GM19324 (cell line): ENCODE measurements around the gene ANO7.

Source experiments
- ATAC-seq: cut with Tn5 transposase; IDR thresholded peaks from one replicate; pipeline ENCODE4 v1.9.1; 2021; ENCODE audit warnings: mild to moderate bottlenecking, moderate library complexity; ENCODE audit not compliant: unreplicated experiment, low FRiP score

The ANO7 gene

GRCh38 chr2:241239552-241240202 lies 51.2 kb downstream of the ANO7 start:
- no peak for ATAC-seq

DNA sequence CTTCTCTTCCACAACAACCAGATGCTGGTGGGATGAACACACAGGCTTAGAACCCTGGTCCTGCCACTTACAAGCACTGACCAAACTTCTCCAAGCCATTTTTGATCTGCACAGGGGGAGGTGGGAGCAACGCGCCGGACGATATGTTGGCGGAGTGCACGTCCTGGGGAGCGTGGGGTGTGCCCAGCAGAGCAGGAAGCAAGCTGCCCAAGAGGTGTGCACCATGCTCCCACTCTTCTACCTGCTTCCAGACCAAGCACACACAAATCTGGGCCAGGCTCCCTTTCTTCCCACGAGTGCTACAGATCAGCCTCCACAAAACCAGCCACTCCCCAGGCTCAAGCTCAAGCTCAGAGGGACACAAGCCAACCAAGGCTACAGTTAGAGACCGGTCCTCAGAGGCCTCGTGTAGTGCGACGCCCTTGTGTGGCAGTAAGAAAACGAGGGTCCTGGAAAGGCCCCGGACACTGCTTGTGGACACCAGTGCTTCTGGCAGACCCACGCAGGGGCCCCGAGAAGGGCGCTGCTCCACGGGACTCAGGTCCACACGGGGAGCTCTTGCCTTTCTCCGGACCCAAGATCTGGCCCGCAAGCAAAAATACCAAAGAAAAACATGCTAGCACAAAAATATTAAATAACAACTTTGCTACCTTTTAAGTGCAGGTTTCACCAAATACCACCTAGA lies 52.0 kb downstream of the ANO7 start:
- no peak for ATAC-seq

- no peak for ATAC-seq
Observed at GRCh38 chr2:241241669-241242068, 53.2 kb downstream of the ANO7 start.

- no peak for ATAC-seq
Observed at GRCh38 chr2:241242306-241242705, 53.8 kb downstream of the ANO7 start.

DNA sequence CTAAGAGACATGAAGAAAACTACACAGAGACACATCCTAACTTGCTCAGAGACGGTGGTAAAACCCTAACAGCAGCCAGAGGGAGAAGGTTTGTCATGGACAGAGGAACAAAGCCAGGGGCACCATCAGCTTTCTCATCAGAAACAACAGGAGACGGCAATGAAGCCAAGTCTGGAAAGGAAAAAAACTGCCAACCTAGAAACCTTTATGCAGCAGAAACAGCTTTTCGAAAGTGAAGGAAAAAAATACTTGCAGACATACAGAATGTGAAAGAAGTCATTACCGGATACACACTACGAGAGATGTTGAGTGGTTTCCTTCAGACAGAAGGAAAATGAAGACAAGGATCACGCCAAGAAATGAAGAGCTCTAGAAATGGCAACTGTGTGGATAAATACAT lies 55.9 kb downstream of the ANO7 start:
- ATAC-seq: no peak

- no peak for ATAC-seq
Observed at GRCh38 chr2:241248289-241248688, 59.8 kb downstream of the ANO7 start.

- ATAC-seq: no peak
Observed at GRCh38 chr2:241248897-241249296, 60.4 kb downstream of the ANO7 start.

- ATAC-seq: no peak
Observed at GRCh38 chr2:241249654-241250053, 61.2 kb downstream of the ANO7 start.

GRCh38 chr2:241252778-241253475 lies 64.5 kb downstream of the ANO7 start:
- ATAC-seq: no peak

DNA sequence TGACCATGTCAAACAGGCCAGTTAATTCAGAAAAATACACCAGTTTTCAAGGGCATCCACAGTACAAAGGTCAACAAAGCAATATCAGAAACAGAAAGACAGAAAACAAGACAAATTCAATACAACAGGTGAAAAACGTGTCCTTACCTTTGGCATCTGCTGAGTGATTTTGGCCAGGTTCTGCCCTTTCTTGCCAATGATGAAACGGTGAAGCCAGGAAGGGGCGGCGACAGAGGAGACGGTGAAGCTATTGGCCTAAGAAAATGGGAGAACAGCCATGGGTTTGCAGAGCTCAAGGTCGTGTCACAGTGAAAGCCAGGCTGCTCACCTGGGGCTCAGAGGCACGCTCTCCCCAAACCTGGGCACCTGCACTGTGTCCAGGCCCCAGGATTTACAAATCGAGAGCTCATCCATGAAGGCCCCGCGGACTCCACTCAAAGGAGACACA lies 66.5 kb downstream of the ANO7 start:
- no peak for ATAC-seq

DNA sequence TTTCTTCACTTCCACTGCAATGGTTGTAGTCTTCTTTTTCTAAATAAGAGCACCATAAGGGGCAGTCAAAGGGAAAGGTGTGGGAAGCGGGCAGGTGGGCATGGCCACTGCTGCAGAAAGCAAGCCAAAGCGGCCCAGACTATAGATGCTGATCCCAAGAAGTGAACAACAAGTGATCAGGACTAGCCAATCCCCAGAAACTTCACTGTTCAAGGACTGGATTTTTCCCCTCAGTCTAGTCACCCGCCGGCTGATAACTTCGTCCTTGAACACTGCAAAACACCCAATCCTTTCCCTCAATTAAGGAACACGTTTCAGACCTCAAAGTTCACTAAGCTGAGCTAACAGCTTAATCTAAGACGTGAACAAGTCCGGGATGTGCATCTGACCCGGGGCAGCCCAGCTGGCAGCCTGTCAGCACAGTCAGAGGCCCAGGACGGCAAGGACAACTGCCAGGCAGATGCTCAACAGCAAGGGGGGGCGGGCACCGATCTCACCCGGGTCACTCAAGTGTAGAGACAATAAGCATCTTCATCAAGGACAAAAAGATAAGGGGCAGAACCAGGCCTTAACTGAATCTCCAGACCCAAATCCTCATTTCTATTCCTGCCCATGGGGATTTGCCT lies 67.2 kb downstream of the ANO7 start:
- no peak for ATAC-seq

DNA sequence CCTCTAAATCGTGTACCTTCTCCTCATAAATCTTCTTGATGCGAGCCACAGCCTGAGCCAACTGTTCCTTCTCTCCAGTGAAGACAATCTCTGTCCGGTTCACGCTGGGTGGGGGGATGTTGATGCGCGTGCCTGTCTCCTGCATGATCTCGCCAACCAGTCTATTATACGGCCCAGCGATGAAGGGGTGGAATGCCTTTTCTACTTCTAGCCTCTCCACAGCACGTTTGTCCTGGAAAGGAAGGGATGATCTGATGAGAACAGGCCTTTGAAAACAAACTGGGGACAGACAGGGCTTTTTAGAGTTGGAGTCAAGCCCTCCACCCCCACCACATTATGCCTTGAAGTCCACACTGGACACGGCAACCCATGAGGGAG lies 67.7 kb downstream of the ANO7 start:
- ATAC-seq: no peak

DNA sequence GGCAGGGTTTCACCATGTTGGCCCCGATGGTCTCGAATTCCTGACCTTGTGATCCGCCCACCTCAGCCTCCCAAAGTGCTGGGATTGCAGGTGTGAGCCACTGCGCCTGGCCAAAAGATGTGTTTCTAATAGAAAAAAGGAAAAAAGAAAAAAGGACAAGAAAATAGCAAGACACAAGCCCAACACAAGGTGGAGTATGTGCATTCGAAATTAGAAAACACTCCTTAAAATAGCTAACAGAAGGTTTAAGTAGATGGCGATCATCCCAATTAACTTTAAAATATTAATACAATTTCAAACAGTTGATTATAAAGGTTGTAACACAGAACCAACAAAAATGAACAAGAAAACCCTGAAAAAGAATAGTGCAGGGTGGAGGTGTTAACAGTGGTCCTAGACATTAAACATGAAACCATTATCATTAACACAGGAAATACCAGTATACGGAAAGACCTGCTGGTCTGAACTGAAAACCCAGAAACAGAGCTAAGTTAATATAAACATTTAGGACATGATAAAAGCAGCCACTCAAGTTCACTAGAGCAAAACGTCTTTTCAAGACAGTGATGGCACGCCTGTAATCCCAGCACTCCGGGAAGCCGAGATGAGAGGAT lies 69.0 kb downstream of the ANO7 start:
- no peak for ATAC-seq

DNA sequence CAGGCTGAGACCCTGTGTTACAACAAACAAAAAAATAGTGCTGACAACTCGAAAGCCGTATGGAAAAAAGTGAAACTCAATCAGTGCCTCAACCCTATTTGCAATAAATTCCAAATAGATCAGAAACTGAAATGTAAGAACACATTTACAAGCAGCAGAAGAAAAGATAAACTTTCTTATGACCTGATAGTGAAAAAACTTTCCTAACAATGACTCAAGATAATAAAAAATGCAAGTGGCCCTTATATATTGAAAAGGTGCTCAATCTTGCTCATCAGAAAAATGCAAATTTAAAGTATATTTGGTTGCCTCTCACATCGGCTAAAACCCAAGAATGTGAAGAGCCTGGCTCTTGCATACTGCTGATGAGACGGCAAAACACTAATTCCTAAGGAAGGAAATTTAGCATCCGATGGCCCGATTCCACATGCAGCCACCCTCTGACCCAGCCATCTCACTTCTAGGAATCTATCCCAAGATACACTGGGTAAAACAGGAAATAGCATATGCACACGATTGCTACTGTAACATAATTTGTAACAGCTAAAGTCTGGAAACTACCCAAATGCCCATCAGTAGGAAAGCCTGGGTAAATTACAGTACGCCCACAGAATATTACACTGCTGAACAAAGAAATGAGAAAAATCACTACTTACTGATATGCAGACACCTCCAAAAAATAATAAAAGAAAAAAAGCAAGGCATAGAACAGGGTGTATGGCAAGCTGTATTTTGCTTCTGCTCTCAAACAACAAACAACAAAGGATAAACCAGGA lies 70.2 kb downstream of the ANO7 start:
- no peak for ATAC-seq

DNA sequence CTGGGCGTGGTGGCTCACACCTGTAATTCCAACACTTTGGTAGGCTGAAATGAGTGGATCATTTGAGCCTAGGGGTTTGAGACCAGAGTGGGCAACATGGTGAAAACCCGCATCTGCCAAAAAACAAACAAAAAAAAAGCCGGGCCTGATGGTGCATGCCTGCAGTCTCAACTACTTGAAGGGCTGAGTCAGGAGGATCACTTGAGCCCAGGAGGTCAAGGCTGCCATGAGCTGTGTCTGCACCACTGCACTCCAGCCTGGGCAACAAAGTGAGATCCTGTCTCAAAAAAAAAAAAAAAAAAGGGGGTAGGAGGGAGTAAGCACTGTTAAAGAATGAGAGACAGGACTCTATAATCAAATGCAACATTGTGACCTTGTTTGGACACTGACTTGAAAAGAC lies 72.4 kb downstream of the ANO7 start:
- no peak for ATAC-seq

DNA sequence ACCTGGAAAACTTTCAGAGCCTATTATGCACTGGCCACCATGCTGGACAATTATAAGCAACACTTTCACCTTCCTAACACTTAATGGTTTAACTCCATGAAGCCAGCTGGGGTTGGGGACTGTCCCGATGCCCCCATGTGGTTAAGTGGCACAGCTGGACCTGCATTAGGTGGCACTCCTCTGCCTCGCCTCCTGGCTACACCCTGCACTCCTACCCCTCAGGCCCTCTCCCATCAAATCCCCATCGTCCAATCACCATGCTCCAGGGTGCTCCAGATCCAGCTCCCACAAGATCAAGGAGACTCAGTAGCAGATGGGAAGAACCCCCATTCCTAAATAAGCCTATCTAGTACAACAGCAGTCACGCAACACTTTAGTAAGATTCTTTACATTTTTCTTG lies 73.2 kb downstream of the ANO7 start:
- ATAC-seq: no peak

DNA sequence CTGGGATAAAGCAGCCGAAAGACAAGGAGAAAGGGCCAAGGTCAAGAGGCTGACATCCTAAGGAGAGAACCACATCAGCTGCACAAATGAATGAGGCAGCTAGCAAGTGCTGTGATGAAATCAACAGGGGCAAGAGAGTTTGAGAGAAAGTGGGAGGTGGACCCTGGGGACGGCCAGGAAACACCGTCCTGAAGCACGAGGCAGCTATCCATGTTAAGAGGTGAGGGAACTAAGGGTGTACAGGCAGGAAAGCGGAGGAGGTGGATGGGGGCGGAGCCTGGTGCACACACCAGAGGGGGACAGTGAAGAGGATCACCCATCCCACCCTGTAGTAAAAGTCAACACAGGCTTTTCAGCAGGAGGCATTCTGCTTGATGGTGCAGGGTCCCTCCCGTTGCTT lies 74.6 kb downstream of the ANO7 start:
- no peak for ATAC-seq

DNA sequence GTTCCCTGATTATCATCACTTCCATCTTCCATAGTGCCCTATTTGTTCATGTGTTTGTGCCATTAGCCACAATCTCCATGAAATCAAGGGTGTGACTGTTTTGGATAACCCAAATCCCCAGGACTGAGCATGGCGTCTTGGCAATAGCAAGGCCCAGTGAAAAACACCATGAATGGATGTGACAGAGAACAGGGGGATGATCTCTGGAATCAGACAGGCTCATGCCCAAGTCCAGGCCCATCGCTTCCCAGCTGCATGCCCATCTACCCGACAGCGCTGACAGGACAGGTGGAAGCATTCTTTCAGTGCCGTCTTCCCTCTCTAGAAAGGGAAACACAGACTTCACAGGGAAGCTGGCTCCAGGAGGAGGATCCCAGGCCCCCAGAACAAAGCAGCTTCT lies 77.0 kb downstream of the ANO7 start:
- no peak for ATAC-seq

- no peak for ATAC-seq
Observed at GRCh38 chr2:241267249-241268067, 79.0 kb downstream of the ANO7 start.
